Astrocyte of the spinal cord (primary cell): ENCODE measurements around the gene SPINT2.

Experiments
- DNase-seq: peaks from one replicate; pipeline ENCODE4 v3.0.0; 2011; ENCODE audit warnings: low read depth, low spot score
- H3K4me3 ChIP-seq: 2 replicates; pipeline ENCODE4 v1.5.1; 2011; ENCODE audit warnings: low read depth, mild to moderate bottlenecking, low read length, moderate library complexity
- in situ Hi-C: cut with HindIII; loops from 2 replicates; pipeline ENCODE4 v1.10.0; 2017; ENCODE audit warnings: low sequenced_read_pairs
- TF ChIP-seq, protein P1 (sequence below): IDR thresholded peaks from 2 replicates; pipeline ENCODE4 v1.5.1; 2012; ENCODE audit warnings: low read depth, mild to moderate bottlenecking, low read length, inconsistent platforms

Gene SPINT2

DNA sequence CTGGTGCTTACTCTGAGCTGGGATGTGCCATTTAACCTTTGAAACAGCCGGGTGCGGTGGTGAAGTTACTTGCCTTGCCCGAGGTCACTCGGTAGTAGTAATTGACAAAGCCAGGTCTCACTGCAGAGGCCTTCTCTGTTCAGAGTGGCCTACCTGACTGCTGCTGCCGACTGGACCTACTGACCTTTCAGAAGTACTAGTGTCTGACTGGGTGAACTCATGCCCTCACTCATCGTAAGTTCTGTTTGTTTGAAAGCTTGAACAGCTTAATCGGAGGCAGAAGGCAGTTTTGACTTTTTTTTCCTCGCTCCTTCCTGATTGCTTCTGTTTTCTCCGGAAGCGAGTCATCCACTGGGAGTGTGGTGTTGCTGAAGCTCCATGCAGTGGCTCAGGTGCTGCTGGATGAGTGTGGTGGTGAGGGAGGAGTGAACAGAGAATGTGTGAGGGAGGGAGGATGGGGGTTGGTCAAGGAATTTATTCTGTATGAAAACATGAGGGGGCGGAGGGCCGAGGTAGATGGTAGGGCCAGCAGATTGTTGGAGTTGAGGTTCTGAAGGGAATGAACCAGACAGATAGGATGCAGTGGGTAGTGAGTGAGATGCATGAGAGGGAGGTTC lies 2.7 kb downstream of the SPINT2 start:
- in situ Hi-C loops, result loop anchor here (25.0 kb wide), 1 partner anchor 130 kb away; no protein-coding TSS in a partner anchor

DNA sequence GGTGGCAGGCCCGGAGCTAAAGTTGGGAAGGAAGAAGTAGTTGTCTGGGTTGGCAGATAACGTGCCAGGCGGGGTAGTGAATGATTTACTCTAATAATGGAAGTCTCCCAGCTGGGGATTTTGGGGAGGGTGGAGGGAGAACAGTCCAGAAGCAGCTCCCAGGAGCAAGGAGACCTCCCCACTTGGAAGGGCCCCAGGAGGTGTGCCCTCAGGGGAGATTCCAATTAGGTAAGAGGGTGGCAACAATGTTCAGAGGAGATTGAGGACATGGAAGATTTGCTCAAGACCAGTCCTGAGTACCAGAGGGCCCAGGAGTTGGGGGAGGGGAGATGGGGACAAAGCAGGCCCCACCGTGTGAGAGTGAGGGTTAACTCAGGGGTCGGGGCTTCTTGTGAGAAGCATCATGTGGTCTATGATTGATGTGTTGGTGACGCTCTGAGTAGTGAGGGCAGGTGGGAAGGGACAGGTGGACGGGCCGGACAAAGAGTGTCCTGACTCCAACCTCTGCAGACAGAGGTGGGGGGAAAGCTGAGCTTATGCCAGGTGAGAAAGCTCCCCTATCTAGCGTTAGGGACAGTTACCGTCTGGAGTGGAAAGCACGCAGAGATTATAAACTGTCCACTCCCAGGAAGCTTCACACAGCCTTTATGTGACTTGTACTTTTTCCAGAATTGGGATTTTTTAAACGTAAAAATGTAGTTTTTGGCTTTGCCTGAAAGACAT lies 3.5 kb downstream of the SPINT2 start:
- in situ Hi-C loops, result loop anchor here (25.0 kb wide), 1 partner anchor 131 kb away; no protein-coding TSS in a partner anchor
- TF ChIP-seq, protein P1, sequence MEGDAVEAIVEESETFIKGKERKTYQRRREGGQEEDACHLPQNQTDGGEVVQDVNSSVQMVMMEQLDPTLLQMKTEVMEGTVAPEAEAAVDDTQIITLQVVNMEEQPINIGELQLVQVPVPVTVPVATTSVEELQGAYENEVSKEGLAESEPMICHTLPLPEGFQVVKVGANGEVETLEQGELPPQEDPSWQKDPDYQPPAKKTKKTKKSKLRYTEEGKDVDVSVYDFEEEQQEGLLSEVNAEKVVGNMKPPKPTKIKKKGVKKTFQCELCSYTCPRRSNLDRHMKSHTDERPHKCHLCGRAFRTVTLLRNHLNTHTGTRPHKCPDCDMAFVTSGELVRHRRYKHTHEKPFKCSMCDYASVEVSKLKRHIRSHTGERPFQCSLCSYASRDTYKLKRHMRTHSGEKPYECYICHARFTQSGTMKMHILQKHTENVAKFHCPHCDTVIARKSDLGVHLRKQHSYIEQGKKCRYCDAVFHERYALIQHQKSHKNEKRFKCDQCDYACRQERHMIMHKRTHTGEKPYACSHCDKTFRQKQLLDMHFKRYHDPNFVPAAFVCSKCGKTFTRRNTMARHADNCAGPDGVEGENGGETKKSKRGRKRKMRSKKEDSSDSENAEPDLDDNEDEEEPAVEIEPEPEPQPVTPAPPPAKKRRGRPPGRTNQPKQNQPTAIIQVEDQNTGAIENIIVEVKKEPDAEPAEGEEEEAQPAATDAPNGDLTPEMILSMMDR, result no peak
- DNase-seq, result no peak
- no peak overlapping the region for H3K4me3 ChIP-seq

More for the DNA sequence above, 2.7 kb downstream of the SPINT2 start:
- peak; percentile 53 for DNase-seq
- TF ChIP-seq, protein P1, result no peak
- H3K4me3 ChIP-seq, result no peak overlapping the region

DNA sequence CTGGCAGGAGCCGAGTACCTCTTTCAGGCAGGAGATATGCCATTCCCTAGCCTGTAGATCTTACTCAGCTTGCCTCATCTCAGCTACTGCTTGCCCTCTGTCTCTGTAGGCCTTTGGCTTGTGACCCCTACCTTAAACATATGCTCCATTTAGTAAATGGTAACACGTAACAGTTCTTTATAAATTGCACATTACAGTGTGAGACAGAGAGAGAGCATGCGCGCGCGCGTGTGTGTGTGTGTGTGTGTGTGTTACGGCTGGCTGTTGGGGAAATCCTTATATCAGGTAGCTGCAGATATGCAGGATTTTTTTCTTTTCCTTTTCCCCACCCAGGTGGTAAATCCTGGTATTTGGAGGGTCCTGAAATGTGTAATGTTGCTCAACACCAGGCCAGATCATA lies 4.2 kb downstream of the SPINT2 start:
- TF ChIP-seq, protein P1, result no peak
- in situ Hi-C loops, result loop anchor here (25.0 kb wide), 1 partner anchor 131 kb away; no protein-coding TSS in a partner anchor
- H3K4me3 ChIP-seq, result no peak overlapping the region
- no peak for DNase-seq

DNA sequence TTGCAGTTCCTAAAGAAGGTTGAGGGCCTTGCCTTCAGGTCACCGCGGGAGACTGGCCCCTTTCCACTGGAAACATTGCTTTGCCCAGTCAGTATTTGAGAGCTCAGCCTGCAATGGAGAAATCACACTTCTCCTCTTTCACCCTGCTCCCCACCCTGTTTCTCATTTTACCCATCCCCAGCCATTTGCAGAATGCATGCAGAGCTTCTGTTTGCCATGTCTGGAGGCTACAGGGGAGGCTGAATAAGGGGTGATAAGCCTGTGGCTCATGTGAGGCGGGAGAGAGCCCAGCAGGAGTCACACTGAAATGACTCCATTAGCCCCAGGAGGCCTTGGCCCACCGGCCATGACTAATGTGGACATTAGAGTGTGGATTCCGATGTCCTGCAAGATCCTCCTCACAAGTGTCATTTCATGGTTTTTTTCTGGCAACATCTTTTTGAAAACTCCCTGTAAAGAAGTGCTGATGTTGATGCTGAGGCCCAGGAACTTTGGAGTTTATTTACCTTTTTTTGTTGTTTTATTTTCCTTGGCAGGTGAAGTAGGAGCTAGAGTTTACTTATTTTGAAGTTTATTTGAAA lies 6.3 kb downstream of the SPINT2 start:
- DNase-seq, result peak; percentile 75
- in situ Hi-C loops, result loop anchor here (25.0 kb wide), 1 partner anchor 133 kb away; no protein-coding TSS in a partner anchor
- TF ChIP-seq, protein P1, result no peak
- no peak overlapping the region for H3K4me3 ChIP-seq

DNA sequence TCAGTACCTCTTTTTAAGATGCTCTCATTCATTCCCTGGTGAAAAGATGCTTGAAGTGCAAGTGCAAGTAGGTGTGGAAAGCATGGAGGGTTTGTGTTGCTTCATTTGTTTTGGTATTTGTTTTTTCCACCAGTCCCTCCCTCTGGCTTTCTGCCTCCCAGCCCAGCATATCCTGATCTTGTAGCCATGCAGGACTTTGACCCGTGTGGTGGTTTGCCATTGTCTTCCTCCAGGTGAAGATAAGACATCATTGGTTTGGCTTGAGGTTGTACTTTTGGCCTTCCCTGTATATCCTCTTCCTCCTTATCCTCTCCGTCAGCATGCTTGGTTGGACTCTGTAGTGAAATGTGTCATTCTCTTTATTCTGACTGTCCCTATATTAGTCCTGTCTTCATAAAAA lies 9.1 kb downstream of the SPINT2 start:
- TF ChIP-seq, protein P1, result no peak
- H3K4me3 ChIP-seq, result no peak overlapping the region
- DNase-seq, result no peak
- in situ Hi-C loops, result loop anchor here (25.0 kb wide), 1 partner anchor 136 kb away; no protein-coding TSS in a partner anchor

DNA sequence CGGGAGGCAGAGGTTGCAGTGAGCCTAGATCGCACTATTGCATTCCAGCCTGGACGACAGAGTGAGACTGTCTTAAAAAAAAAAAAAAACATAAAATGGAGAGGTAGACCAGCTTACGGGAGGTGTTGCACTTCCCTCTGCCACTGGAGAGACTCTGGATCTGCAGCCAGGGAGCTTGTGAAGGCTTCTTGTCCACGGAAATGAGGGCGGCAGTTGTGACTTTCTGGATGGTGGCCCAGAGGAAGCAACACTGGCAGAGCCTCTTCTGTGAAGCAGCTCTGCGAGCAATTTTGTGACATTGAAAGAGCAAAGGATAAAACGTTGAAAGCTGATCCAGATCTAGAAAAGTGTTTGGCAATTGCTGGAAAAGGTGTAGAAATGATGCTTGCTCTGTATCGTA lies 10.4 kb downstream of the SPINT2 start:
- DNase-seq, result no peak
- TF ChIP-seq, protein P1, result no peak
- no peak overlapping the region for H3K4me3 ChIP-seq
- in situ Hi-C loops, result loop anchor here (25.0 kb wide), 1 partner anchor 137 kb away; no protein-coding TSS in a partner anchor
